Astrocyte of the cerebellum (primary cell): ENCODE results near the gene LRFN2.
A peak's percentile ranks its signal among the peaks of the same experiment; 100 is the strongest.

Experiments
- DNase-seq: peaks from one replicate; pipeline ENCODE4 v3.0.0-alpha.2; 2011; ENCODE audit warnings: low read depth
- H3K4me3 ChIP-seq: 2 replicates; pipeline ENCODE4 v1.5.1; 2011; ENCODE audit warnings: mild to moderate bottlenecking, low read depth, low read length, moderate library complexity
- CTCF ChIP-seq: IDR thresholded peaks from 2 replicates; pipeline ENCODE4 v1.5.1; 2012; ENCODE audit warnings: low read length, low read depth, moderate library complexity, mild to moderate bottlenecking; ENCODE audit errors: missing control alignments
- in situ Hi-C: cut with HindIII; loops from 2 replicates; pipeline ENCODE4 v1.10.0; 2017; ENCODE audit warnings: low sequenced_read_pairs

Gene LRFN2

DNA sequence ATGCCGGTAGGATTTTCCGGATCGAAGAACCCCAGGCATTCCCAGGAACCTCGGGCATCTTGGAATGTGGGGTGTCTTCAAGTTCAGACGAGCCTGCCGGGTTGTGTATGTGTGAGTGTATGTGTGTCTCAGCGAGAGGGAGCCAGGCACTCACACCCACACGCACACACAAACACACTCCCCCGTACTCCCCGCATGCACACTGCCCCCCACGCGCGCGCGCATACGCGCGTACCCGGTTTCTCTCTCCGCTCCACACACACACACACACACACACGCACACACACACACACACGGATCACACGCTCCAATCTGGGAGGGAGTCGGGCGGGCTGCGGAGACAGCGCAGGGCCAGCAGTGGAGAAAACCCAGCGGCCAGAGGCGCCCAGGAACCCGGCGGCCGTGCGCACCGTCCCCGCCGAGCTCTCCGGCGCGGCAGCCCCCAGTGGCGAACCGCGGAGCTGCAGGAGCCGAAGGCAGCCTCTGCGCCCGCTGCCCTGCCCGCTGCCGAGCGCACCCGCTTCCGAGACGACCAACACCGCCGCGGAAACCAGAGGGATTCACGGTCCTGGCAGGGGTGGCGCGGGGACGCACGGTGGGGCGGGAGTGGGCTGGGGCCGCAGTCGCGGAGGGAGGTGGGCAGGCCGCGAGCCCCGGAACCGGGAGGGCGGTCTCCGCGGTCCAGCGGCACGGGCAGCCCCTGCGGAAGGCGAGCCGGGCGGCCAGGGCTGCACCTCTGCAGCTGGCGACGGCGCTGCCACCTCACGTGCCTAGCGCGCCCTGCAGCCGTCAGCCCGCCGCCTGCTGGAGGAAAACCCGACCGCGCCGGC is at the start of gene LRFN2:
LRFN2 (minus strand) TSS at position 125 of the 830 bp plus-strand sequence.
- in situ Hi-C loops = no loop called here
- peak; percentile 15 for DNase-seq
- peak within 1 kb of the TSS; percentile 36 for H3K4me3 ChIP-seq
- TF ChIP-seq CTCF = peak; percentile 61

DNA sequence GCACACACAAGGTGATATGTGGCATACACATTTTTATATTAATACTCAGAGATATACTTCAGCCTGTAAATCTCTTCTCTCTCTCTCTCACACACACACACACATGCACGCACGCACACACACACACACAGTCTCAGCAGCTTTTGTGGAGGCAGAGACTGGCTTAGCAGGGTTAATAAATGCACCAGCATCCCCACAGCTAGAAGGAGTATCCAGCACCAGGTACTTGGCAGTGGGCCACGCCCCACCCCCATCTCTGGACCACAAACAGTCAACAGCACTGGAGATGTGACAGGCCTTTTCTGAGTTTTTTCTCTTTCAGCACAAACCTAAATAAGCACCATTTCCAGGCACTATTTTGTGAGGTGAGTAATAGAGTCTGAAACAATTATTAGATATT is 47.3 kb upstream of the LRFN2 start:
- H3K4me3 ChIP-seq = no peak overlapping the region
- in situ Hi-C loops = no loop called here
- no peak for TF ChIP-seq CTCF
- DNase-seq = no peak

GRCh38 chr6:40631744-40632143 is 44.6 kb upstream of the LRFN2 start:
- no peak for TF ChIP-seq CTCF
- in situ Hi-C loops = no loop called here
- DNase-seq = no peak
- no peak overlapping the region for H3K4me3 ChIP-seq

GRCh38 chr6:40630488-40630887 is 43.3 kb upstream of the LRFN2 start:
- DNase-seq = no peak
- in situ Hi-C loops = no loop called here
- TF ChIP-seq CTCF = no peak
- no peak overlapping the region for H3K4me3 ChIP-seq

- DNase-seq = no peak
- in situ Hi-C loops = no loop called here
- H3K4me3 ChIP-seq = no peak overlapping the region
- no peak for TF ChIP-seq CTCF
These were observed 42.9 kb upstream of the LRFN2 start for GRCh38 chr6:40630051-40630450.

- no peak for TF ChIP-seq CTCF
- no peak overlapping the region for H3K4me3 ChIP-seq
- in situ Hi-C loops = no loop called here
- DNase-seq = no peak
These were observed 42.3 kb upstream of the LRFN2 start for GRCh38 chr6:40629463-40629862.
